GM21576 (cell line): ENCODE results near the gene RNF126.
"Not testable (repeated sequence)": the region's sequence is repeated elsewhere in the genome, so short reads cannot be mapped to it uniquely, and the experiment has no call there.

Experiments
- ATAC-seq: cut with Tn5 transposase; IDR thresholded peaks from one replicate; pipeline ENCODE4 v1.9.1; 2021; ENCODE audit warnings: mild to moderate bottlenecking, moderate library complexity; ENCODE audit not compliant: unreplicated experiment

Gene RNF126

DNA sequence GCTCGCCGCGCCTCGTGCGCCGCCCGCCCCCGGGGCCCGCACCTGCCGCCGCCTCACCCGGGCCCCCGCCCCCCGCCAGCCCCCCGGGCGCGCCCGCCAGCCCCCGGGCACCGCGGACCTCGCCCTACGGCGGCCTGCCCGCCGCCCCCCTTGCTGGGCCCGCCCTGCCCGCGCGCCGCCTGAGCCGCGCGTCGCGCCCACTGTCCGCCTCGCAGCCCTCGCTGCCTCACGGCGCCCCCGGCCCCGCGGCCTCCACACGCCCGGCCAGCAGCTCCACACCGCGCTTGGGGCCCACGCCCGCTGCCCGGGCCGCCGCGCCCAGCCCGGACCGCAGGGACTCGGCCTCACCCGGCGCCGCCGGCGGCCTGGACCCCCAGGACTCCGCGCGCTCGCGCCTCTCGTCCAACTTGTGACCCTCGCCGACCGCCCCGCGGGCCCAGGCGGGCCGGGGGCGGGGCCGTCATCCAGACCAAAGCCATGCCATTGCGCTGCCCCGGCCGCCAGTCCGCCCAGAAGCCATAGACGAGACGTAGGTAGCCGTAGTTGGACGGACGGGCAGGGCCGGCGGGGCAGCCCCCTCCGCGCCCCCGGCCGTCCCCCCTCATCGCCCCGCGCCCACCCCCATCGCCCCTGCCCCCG is 46.8 kb downstream of the RNF126 start:
- ATAC-seq = no peak

DNA sequence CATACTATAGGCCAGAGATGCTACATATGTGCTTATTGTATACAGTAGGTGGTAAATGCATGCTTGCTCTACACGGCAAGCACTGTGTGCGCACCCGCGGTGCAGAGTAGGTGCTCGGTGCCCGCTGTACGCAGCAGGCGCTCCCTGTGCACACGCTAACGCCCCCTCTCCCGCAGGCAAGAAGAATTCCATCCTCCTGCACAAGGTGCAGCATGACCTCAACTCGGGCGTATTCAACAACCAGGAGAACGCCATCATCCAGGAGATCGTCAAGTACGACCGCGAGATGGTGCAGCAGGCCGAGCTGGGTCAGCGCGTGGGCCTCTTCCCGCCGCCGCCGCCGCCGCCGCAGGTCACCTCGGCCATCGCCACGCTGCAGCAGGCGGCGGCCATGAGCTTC is 47.4 kb downstream of the RNF126 start:
- ATAC-seq = no peak

DNA sequence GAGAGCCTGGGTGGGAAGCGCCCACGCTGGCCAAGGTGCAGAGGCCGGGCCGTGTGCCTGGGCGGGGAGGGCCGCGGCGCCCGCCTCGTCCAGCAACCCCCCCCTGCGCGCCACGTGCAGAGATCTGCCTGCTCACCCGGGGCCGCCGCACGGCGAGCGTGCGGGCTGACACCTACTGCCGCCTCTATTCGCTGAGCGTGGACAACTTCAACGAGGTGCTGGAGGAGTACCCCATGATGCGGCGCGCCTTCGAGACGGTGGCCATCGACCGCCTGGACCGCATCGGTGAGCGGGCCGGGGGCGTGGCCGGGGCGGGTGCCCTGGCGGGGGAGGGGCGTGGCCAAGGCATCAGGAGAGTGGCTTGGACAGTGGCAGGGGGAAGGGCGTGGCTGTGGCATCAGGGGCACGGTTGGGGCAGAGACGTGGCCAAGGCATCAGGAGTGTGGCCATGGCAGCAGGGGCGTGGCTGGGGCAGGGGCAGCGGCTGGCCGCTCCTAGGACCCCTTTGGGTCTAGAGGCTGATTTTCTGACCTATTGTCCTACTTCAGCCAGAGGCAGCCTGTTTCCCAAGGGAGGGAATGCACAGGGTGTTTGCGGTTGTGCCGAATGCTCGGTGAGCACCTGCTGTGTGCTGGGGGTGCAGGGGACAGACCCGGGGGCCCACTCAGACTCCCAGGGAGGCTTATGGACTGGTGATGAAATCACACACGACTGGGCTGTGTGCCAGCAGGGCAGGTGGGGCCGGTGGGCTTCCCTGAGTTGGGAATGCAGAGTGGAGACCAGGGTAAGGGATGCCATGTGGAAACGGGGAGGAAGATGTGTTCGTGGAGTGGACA is 49.1 kb downstream of the RNF126 start:
- no peak for ATAC-seq

DNA sequence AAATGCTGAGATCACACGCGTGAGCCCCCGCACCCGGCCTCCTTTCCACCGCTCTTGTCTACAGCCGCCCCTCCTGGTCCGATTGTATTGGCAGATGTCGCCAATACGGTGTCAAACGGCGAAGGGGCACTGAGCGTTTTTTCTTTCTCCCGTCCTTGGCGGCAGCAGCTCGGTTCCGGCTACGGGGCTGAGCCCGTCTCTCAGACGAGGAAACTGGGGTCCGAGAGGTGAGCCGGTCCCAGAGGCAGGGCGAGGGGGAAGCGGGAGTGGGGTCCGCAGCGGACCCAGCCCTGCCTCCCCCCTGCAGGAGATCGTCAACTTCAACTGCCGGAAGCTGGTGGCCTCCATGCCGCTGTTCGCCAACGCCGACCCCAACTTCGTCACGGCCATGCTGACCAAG is 50.1 kb downstream of the RNF126 start:
- ATAC-seq = no peak

DNA sequence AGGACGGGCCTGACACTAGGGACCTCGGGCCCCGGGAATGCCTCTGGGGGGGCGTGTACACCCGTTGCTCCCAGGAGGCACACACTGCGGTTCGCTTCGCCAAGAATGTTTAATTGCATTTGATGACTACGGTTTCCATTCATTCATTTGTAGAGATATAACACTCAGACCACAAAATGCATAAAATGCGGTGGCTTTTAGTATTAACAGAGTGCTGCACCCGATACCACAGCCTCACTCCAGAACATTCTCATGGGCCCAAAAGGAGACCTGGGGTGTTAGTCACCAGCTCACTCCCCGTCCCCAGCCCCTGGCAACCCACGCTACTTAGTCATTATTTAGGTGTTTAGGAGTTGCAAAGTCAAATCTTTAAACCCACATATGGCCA is 51.5 kb downstream of the RNF126 start:
- no peak for ATAC-seq

DNA sequence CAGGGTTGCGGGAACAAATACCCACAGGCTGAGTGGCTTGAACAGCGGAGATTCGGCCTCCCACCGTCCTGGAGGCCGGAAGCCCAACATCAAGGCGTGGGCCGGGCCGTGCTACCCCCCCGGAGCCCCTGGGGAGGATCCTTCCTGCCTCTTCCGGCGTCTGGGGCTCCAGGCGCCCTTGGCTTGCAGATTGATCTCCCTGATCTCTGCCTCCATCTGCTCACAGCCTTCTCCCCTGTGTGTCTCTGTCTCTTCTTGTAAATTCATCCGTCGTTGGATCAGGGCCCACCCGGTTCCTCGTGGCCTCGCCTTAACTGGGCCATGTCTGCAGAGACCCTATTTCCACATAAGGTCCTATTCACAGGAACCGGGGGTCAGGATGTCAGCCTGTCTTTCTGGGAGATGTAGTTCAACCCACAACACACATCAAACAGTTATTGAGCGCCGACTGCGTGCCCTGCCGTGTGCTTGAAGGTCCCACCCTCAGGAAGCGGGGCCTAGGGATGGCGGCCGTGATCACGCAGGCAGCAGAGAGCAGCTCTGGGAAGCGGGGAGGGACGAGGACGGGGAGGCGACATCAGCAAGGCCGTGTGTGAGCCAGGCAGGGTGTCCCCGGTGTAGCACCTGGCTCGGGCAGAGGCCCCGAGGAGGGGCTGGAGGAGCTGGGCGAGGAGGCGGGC is 52.1 kb downstream of the RNF126 start:
- ATAC-seq = no peak

DNA sequence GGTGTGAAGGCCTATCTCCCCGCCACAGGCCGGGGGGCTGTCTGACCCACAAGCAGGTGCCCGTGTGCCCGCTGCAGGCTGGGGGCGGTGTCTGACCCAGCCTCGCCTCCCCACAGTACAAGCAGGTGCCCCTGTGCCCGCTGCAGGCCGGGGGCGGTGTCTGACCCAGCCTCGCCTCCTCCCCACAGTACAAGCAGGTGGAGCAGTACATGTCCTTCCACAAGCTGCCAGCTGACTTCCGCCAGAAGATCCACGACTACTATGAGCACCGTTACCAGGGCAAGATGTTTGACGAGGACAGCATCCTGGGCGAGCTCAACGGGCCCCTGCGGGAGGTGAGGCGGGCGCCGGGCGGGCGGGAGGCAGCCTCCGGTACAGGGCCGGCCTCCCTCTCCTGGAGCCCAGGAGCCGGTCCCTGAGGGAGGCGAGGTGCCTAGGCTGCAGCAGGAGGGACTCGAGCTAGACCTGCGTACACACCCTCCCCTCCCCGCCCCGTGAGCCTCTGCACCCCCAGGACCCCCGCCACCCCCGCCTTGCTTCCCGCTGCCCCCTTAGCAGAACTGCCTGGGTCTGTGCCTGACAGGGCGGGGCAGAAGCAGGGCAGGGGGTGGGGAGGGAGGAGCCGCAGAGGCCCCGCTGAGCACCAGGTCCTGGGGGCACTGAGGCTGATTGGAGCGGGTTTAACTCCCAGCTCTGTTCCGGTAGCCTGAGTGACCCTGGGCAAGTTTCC is 52.8 kb downstream of the RNF126 start:
- ATAC-seq = no peak

DNA sequence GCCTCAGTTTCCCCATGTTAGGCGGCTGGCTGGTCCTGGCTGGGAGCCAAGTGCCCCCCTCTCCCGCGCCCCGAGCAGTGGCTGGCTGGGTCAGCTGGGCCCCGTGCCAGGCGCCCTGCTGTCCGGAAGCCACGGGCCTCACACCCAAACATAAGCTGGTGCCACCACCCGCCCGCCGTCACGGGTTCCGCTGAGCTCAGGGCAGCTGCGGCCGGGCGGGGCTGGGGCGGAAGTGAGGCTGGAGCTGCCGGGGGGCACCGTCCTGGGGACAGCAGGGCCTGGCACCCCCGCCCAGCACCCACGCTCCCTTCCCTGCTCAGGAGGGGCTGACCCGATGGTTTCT is 54.0 kb downstream of the RNF126 start:
- no peak for ATAC-seq

DNA sequence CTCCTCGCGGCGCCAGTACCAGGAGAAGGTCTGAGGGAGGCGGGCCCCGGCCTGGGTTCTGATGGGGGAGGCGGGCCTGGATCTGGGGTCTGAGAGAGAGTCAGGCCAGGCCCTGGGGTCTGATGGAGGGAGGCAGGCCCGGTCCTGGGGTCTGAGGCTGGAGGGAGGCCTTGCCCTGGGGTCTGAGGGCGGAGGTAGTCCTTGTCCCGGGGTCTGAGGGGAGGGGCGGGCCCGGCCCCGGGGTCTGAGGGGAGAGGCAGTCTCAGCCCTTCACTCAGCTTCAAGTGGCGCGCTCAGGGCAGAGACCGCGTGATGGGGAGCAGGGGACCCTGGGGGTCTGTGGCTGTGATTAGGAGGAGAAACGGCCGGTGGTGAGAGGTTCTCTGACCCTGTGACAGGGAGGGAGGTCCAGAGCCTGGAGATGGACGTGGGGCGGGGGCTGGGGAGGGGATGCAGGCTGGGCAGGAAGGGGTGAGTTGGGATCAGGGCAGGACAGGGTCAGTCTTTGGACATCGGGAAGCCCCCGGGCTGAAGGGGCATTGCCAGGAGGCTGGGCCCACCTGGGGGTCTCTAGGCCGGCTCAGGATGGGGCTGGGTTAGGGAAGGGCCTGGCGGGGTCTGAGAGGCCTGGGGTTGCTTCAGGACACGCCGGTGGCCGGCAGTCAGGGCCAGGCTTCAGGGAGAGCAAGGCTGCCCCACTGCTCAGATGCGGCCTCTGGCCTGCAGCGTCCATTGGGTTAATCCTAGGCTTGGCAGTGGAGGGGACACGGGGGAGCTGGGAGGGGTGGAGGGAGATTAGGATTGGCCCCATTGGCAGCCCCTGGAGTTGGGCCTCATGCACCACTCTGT is 54.6 kb downstream of the RNF126 start:
- ATAC-seq = no peak

DNA sequence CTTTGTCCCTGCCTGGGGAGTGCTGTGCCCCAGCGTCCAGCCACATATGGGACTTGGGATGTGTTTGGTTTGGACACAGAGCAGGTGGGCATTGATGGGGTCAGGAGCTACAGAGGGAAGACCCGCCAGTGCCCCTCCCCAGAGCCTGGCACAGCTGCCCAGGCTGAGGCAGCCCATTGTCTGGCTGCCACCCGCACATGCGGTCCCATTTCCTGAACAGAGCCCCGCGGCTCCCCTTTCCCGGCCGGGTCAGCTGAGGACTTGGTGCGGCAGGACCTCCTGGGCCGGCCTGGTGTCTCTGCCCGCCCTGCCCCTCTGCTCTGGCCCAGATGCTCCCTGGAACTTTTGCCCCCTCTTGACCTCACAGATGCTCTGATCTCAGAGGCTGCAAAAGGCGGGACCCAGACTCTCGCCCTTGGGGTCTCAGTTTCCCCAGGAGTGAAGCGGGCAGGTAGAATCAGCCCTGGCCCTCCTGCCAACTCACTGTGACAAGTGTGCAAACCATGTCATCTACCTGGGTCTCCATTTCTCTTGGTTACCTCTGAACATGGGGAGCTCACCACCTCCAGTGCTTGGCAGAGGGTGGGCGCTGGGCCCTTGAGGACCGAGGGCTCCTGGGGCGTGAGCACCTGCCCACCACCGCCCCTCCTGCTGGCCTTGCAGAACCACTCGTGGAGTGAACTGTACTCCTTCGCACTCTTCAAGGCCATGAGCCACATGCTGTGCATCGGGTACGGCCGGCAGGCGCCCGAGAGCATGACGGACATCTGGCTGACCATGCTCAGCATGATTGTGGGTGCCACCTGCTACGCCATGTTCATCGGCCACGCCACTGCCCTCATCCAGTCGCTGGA is 55.5 kb downstream of the RNF126 start:
- ATAC-seq = no peak

DNA sequence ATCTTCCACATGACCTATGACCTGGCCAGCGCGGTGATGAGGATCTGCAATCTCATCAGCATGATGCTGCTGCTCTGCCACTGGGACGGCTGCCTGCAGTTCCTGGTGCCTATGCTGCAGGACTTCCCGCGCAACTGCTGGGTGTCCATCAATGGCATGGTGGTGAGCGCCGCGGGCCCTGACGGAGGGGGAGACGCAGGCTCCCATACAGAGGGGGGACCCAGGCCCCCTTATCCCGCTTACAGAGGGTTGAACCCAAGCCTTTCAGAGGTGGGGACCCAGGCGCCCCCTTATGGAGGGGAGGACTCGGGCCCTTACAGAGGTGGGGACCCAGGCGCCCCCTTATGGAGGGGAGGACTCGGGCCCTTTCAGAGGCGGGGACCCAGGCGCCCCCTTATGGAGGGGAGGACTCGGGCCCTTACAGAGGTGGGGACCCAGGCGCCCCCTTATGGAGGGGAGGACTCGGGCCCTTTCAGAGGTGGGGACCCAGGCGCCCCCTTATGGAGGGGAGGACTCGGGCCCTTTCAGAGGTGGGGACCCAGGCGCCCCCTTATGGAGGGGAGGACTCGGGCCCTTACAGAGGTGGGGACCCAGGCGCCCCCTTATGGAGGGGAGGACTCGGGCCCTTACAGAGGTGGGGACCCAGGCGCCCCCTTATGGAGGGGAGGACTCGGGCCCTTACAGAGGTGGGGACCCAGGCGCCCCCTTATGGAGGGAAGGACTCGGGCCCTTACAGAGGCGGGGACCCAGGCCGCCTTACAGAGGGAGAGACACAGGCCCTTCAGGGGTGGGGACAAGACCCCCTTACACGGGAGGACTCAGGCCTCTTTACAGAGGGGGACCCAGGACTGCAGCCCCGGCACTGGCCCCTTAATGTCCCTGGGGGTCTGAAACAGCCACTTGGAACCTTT is 57.7 kb downstream of the RNF126 start:
- not testable (repeated sequence) for ATAC-seq

DNA sequence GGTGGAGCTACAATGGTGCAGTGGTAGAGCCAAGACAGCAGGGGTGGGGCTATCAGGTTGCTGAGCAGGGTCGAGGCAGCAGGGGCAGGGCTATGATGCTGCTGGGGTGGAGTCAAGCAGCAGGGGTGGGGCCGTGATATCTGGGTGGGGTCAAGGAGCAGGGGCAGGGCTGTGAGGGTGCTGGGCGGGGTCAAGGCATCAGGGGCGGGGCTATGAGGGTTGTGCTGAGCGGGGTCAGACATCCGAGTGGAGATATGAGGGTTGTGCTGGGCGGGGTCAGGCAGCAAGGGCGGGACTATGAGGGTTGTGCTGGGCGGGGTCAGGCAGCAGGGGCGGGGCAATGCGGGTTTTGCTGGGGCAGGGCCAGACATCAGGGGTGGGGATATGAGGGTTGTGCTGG is 58.7 kb downstream of the RNF126 start:
- ATAC-seq = no peak

DNA sequence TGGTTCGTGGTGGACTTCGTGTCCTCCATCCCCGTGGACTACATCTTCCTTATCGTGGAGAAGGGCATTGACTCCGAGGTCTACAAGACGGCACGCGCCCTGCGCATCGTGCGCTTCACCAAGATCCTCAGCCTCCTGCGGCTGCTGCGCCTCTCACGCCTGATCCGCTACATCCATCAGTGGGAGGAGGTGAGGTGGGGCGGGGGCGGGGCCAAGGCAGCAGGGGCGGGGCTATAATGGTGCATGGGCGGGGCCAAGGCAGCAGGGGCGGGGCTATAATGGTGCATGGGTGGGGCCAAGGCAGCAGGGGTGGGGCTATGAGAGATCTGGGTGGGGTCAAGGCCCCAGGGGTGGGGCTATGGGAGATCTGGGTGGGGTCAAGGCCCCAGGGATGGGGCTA is 59.2 kb downstream of the RNF126 start:
- not testable (repeated sequence) for ATAC-seq

DNA sequence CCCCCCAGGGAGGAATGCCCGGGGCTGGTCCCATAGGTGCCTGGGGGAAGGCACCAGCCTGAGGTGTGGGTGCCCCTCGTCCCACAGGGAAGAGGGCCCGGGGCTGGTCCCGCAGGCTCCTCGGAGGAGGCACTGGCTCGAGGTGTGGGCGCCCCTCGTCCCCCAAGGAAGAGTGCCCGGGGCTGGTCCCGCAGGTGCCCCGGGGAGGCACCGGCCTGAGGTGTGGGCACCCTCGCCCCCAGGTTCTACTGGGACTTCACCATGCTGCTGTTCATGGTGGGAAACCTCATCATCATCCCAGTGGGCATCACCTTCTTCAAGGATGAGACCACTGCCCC is 59.7 kb downstream of the RNF126 start:
- not testable (repeated sequence) for ATAC-seq

DNA sequence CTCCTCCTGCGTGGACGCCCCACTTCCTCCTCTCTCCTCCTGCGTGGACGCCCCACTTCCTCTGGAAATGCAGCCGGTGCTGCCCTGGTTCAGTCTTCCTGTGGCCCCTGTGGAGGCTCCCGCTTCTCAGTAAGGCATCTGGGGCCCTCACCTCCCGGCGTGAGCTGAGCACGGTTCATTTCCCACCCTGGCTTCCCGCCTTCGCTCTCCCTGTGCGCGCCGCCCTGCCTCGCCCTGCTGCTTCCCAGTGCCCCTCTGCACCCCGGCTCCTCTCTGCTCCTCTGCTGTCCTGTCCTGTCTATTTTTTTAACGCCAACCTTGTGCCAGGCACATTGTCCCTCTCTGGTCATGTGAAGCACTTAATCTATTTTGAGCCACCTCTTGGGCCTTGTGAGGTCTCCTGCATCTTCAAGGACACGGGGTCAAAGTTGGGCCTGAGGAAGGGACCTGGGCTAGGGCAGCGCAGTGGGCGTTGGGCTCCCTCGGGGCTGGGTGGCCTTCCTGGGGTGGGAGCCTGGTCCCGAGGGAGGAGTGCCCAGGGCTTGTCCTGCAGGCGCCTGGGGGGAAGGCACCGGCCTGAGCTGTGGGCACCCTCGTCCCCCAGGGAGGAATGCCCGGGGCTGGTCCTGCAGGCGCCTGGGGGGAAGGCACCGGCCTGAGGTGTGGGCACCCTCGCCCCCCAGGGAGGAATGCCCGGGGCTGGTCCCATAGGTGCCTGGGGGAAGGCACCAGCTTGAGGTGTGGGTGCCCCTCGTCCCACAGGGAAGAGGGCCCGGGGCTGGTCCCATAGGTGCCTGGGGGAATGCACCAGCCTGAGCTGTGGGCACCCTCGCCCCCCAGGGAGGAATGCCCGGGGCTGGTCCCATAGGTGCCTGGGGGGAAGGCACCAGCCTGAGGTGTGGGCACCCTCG is 60.4 kb downstream of the RNF126 start:
- no peak for ATAC-seq

DNA sequence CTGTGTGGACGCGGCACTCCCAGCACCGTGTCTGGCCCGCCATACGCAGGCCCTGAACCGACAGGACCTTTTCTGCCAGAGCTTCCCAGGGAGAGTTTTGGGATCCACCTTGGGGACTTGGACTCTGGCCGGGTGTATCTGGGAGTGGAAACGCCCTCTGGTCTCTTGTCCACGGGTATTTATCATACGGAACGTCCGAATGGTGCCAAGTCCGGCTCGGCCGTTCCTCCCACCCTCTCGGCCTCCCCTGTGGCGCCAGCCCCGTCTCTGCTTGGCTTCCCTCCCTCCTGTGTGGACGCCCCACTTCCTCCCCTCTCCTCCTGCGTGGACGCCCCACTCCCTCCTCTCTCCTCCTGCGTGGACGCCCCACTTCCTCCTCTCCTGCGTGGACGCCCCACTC is 61.2 kb downstream of the RNF126 start:
- no peak for ATAC-seq

DNA sequence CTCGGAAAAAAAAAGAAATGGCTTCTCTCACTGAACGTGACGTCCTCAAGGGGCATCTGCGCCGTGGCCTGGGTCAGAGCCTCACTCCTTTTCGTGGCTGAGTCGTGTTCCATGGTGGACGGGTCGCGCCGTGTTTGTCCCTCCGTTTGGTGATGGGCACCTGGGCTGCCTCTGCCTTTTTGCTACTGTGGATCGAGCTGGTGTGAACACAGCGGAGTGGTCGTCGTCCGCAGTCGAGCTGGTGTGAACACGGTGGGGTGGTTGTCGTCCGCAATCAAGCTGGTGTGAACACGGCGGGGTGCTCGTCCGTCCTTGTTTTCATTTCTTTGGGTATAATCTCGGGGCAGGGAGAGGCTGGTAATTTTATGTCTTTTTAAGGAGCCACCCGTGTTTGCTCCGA is 61.7 kb downstream of the RNF126 start:
- ATAC-seq = no peak
